ENCODE data around the gene PFKM.

Gene PFKM

DNA sequence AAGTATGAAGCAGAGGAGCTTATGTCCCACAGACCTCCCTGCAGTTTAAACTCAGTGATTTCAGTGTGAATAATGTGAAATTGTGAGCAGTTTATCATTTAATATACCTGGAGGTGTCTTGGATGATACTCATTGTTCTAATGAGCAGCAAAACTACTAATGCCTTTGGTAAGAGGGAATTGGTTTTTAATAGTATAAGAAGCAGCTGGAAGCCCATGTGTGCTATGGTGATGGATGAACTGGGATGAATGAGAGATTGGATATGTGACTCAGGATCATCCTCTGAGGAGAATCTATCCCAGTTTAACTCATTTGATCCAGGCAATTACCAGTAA is 57.2 kb downstream of the PFKM start:
- Histone ChIP-seq H3K9me3 (ENCODE audit: insufficient read depth, low read length) (no peaks in the 10 kb centered on the region), H3K4me3 (ENCODE audit: low read length) (no peak overlapping the region), H3K9ac (ENCODE audit: low read length) (no peak overlapping the region), H2AFZ (ENCODE audit: low read depth, low read length) (no peak overlapping the region), H3K27ac (ENCODE audit: low read length) (no peak overlapping the region), H3K79me2 (ENCODE audit: low read length) (no peaks in the 10 kb centered on the region), H4K20me1 (ENCODE audit: insufficient read depth, low read length) (no peaks in the 10 kb centered on the region), H3K4me2 (ENCODE audit: low read length) (no peak overlapping the region), H3K27me3 (ENCODE audit: low read depth, low read length) (peaks cover 25% of the 10 kb centered on the region), H3K36me3 (replicated peaks; ENCODE audit: low read depth, low read length) (no peaks in the 10 kb centered on the region), H3K4me1 (ENCODE audit: low read length) (no peaks in the 10 kb centered on the region)
- no peak for TF ChIP-seq EZH2phosphoT487 (IDR thresholded peaks at IDR 0.05; ENCODE audit: low read depth)
- TF ChIP-seq, protein P1, sequence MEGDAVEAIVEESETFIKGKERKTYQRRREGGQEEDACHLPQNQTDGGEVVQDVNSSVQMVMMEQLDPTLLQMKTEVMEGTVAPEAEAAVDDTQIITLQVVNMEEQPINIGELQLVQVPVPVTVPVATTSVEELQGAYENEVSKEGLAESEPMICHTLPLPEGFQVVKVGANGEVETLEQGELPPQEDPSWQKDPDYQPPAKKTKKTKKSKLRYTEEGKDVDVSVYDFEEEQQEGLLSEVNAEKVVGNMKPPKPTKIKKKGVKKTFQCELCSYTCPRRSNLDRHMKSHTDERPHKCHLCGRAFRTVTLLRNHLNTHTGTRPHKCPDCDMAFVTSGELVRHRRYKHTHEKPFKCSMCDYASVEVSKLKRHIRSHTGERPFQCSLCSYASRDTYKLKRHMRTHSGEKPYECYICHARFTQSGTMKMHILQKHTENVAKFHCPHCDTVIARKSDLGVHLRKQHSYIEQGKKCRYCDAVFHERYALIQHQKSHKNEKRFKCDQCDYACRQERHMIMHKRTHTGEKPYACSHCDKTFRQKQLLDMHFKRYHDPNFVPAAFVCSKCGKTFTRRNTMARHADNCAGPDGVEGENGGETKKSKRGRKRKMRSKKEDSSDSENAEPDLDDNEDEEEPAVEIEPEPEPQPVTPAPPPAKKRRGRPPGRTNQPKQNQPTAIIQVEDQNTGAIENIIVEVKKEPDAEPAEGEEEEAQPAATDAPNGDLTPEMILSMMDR (IDR thresholded peaks at IDR 0.05; ENCODE audit: low read depth, low read length): no peak

DNA sequence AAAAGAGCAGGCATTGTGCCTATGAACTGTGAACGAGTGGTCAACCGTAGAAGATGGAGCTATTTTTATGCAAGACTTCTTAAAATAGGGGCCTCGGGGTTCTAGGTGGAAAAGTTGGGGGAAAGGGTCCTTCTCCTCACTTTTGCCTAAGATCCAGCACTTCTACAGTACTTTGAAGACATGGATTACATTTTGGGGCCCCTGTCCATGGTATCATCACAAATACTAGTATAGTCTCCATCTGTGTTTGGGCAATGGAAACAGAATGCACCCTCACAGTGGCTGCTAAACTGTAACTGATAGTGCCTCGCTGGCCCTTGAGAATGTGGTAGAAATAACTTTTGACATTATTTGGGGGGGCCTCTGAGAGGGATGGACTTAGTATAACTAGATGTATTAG is 58.8 kb downstream of the PFKM start:
- H3K4me2 ChIP-seq (ENCODE audit: low read length): no peak overlapping the region

GRCh38 chr12:48179466-48179865 is 60.3 kb downstream of the PFKM start:
- Histone ChIP-seq H3K36me3 (replicated peaks; ENCODE audit: low read depth, low read length) (no peaks in the 10 kb centered on the region), H3K4me3 (ENCODE audit: low read length) (no peak overlapping the region), H2AFZ (ENCODE audit: low read depth, low read length) (no peak overlapping the region), H3K9me3 (ENCODE audit: insufficient read depth, low read length) (no peaks in the 10 kb centered on the region), H3K4me1 (ENCODE audit: low read length) (peaks cover 4% of the 10 kb centered on the region), H3K9ac (ENCODE audit: low read length) (no peak overlapping the region), H3K27me3 (ENCODE audit: low read depth, low read length) (peaks cover 32% of the 10 kb centered on the region), H3K79me2 (ENCODE audit: low read length) (no peaks in the 10 kb centered on the region), H3K27ac (ENCODE audit: low read length) (no peak overlapping the region), H3K4me2 (ENCODE audit: low read length) (no peak overlapping the region), H4K20me1 (ENCODE audit: insufficient read depth, low read length) (no peaks in the 10 kb centered on the region)
- TF ChIP-seq, protein P1 (IDR thresholded peaks at IDR 0.05; ENCODE audit: low read depth, low read length): no peak
- no peak for TF ChIP-seq EZH2phosphoT487 (IDR thresholded peaks at IDR 0.05; ENCODE audit: low read depth)

More for the DNA sequence above, 58.8 kb downstream of the PFKM start:
- no peaks in the 10 kb centered on the region for H4K20me1 ChIP-seq (ENCODE audit: insufficient read depth, low read length)
- no peaks in the 10 kb centered on the region for H3K79me2 ChIP-seq (ENCODE audit: low read length)
- H2AFZ ChIP-seq (ENCODE audit: low read depth, low read length): no peak overlapping the region
- TF ChIP-seq EZH2phosphoT487 (IDR thresholded peaks at IDR 0.05; ENCODE audit: low read depth): no peak
- TF ChIP-seq, protein P1 (IDR thresholded peaks at IDR 0.05; ENCODE audit: low read depth, low read length): no peak
- peaks cover 4% of the 10 kb centered on the region for H3K4me1 ChIP-seq (ENCODE audit: low read length)
- no peak overlapping the region for H3K27ac ChIP-seq (ENCODE audit: low read length)
- H3K4me3 ChIP-seq (ENCODE audit: low read length): no peak overlapping the region
- H3K36me3 ChIP-seq (replicated peaks; ENCODE audit: low read depth, low read length): no peaks in the 10 kb centered on the region
- peaks cover 32% of the 10 kb centered on the region for H3K27me3 ChIP-seq (ENCODE audit: low read depth, low read length)
- H3K9me3 ChIP-seq (ENCODE audit: insufficient read depth, low read length): no peaks in the 10 kb centered on the region
- H3K9ac ChIP-seq (ENCODE audit: low read length): no peak overlapping the region

GRCh38 chr12:48180424-48180823 is 61.3 kb downstream of the PFKM start:
- no peak for TF ChIP-seq EZH2phosphoT487 (IDR thresholded peaks at IDR 0.05; ENCODE audit: low read depth)
- TF ChIP-seq, protein P1 (IDR thresholded peaks at IDR 0.05; ENCODE audit: low read depth, low read length): no peak
- H3K4me2 ChIP-seq (ENCODE audit: low read length): no peak overlapping the region
- H3K9me3 ChIP-seq (ENCODE audit: insufficient read depth, low read length): no peaks in the 10 kb centered on the region
- H3K36me3 ChIP-seq (replicated peaks; ENCODE audit: low read depth, low read length): no peaks in the 10 kb centered on the region
- H2AFZ ChIP-seq (ENCODE audit: low read depth, low read length): no peak overlapping the region
- no peak overlapping the region for H3K9ac ChIP-seq (ENCODE audit: low read length)
- H3K27me3 ChIP-seq (ENCODE audit: low read depth, low read length): peaks cover 32% of the 10 kb centered on the region
- H3K4me3 ChIP-seq (ENCODE audit: low read length): no peak overlapping the region
- H3K27ac ChIP-seq (ENCODE audit: low read length): no peak overlapping the region
- no peaks in the 10 kb centered on the region for H3K79me2 ChIP-seq (ENCODE audit: low read length)
- no peaks in the 10 kb centered on the region for H4K20me1 ChIP-seq (ENCODE audit: insufficient read depth, low read length)
- H3K4me1 ChIP-seq (ENCODE audit: low read length): peaks cover 14% of the 10 kb centered on the region

All from OCI-LY3 (cell line).